Retinal pigment epithelial cell (primary cell): ENCODE results near the gene PERM1.
"Not testable (repeated sequence)": the region's sequence is repeated elsewhere in the genome, so short reads cannot be mapped to it uniquely, and the experiment has no call there.

Experiments used
- DNase-seq: peaks from one replicate; pipeline ENCODE4 v3.0.0-alpha.2; 2010; ENCODE audit warnings: low read depth
- H3K4me3 ChIP-seq: 2 replicates; pipeline ENCODE4 v1.5.1; 2011; ENCODE audit warnings: mild to moderate bottlenecking, low read length, control low read depth, moderate library complexity
- TF ChIP-seq, protein P1 (sequence below): conservative IDR thresholded peaks from 2 replicates; pipeline ENCODE4 v1.5.1; 2011; ENCODE audit warnings: low read depth, low read length, control low read depth, inconsistent platforms

Gene PERM1

DNA sequence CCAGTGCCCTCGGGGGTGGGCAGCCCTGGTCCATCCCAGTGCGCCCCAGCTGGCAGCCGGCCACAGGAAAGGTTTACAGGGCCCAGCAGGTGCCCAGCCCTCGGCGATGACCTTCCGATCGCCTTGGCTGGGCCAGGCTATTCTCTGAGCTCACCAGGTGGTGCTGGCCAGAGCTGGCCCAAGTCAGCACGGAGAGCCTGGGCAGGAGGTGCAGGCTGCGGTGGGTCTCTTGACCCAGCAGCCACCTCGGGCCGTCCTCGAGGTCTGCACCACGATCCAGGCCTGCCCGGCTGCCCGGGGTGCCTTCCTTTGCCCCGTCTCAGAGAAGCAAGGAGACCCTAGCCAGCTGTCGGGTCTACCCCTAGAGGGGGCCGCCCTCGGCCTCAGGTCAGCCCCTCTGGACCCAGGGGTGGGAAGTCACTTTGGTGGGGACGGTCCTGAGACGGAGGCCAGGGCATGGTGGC, 370 bp downstream of the PERM1 start:
- TF ChIP-seq, protein P1, sequence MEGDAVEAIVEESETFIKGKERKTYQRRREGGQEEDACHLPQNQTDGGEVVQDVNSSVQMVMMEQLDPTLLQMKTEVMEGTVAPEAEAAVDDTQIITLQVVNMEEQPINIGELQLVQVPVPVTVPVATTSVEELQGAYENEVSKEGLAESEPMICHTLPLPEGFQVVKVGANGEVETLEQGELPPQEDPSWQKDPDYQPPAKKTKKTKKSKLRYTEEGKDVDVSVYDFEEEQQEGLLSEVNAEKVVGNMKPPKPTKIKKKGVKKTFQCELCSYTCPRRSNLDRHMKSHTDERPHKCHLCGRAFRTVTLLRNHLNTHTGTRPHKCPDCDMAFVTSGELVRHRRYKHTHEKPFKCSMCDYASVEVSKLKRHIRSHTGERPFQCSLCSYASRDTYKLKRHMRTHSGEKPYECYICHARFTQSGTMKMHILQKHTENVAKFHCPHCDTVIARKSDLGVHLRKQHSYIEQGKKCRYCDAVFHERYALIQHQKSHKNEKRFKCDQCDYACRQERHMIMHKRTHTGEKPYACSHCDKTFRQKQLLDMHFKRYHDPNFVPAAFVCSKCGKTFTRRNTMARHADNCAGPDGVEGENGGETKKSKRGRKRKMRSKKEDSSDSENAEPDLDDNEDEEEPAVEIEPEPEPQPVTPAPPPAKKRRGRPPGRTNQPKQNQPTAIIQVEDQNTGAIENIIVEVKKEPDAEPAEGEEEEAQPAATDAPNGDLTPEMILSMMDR = no peak
- no peak for DNase-seq
- no peak overlapping the region for H3K4me3 ChIP-seq

DNA sequence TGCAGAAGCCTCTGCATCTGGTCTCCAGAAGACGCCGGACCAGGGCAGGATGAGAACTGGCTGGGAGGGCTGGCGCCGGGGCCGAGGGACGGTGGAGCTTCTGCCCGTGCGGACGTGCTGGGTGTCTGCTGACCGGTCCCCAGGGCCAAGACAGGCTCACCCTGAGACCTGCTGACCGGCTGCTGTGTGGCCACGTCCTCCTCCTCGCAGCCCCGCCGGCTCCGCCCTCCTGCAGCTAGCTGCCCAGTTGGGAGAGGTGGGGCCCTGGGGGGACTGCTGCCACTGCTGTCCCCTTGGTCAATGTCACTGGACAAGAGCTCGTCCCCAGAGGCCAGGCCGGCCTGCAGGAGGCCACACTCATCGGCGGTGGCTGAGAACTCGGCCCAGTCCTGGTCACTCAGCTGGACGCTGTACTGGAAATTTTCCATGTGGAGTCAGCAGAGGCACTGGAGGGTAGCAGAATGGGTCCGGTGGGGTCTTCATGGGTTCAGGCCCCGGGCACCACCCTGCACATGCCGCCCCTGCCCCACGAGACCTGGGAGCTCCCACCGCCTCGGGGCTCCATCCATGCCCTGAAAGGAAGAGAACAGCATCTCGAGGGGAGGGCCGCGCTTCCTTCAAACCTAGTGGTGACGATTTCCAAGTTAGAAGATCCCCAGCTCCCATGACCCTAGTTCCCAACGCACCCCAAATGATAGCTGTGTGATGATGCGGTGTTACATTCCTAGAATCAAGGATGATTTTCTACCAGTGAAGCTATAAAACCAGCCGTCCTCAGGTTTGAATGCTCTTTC, 1.1 kb downstream of the PERM1 start:
- no peak overlapping the region for H3K4me3 ChIP-seq
- TF ChIP-seq, protein P1 = no peak
- DNase-seq = no peak

DNA sequence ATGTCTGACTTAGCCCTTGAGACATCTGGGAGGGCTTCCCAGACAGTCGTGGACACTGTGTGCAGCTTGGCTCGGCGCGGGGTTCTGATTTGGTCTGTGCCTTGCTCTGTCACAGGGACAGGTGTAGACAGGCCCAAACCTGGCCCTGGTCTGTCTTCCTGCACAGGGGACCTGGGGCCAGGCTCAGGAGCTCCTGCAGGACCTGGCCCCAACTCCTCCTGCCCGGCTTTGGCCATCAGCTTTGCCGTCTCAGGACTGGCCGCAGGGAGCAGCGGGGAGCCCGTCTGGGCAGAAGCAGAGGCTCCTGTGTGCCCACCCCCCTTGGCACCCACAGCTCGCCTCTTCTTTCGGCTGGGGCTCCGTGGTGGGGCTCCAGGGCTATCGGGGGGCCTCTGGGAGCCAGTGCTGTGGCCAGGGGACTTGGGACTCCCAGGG, 1.7 kb downstream of the PERM1 start:
- no peak overlapping the region for H3K4me3 ChIP-seq
- DNase-seq = no peak
- TF ChIP-seq, protein P1 = no peak

DNA sequence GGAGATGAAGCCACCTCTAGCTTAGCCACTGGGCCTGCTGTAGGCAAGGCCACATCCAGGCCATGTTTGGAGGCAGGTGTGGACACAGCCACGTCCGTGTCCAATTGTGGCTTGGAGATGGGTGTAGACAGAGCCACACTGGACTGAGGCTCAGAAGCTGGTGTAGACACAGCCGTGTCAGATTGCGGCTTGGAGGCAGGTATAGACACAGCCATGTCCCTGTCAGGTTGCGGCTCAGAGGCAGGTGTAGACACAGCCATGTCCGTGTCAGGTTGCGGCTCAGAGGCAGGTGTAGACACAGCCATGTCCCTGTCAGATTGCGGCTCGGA, 2.2 kb downstream of the PERM1 start:
- no peak for DNase-seq
- TF ChIP-seq, protein P1 = no peak
- H3K4me3 ChIP-seq = no peak overlapping the region

DNA sequence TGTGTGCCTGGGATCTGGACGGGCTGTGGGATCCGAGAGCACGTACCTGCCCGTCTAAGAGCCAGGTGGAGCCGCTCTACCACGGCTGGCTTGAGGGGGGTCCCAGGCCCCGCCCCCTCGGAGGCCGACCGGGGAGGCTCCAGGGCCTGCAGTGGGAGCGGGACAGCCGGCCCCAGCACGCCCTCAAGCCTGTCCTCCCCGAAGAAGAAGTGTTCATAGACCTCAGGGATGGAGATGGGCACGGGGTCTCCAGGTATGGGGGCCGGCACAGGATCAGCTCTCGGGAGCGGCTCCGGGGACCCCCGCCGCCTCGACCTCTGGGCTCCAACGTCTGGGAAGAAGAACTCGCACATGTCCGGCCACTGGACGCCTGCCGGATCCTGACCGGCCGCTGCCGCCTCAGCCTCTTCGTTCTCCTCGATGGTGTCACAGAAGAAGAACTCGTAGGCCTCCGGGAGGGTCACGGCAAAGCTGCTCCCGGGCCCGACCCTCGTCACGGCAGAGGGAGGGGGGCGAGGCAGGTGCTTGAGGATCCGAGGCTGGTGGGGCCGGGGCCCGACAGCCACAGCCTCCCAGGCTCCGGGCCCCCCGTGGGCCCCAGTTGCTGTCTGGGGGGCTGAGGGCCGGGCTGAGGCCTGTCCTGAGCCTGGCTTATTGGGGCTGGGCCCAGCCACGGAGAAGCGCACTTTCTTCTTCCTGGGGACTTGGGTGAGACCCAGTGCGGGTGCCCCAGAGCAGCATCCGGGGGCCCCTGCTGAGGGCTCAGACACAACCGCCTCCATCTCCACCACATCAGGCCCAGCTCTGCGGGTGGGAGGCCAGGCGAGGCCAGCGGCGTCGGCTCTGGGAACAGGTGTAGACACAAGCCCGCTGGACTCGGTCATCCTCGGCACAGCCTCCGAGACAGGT, 2.8 kb downstream of the PERM1 start:
- no peak overlapping the region for H3K4me3 ChIP-seq
- DNase-seq = no peak

DNA sequence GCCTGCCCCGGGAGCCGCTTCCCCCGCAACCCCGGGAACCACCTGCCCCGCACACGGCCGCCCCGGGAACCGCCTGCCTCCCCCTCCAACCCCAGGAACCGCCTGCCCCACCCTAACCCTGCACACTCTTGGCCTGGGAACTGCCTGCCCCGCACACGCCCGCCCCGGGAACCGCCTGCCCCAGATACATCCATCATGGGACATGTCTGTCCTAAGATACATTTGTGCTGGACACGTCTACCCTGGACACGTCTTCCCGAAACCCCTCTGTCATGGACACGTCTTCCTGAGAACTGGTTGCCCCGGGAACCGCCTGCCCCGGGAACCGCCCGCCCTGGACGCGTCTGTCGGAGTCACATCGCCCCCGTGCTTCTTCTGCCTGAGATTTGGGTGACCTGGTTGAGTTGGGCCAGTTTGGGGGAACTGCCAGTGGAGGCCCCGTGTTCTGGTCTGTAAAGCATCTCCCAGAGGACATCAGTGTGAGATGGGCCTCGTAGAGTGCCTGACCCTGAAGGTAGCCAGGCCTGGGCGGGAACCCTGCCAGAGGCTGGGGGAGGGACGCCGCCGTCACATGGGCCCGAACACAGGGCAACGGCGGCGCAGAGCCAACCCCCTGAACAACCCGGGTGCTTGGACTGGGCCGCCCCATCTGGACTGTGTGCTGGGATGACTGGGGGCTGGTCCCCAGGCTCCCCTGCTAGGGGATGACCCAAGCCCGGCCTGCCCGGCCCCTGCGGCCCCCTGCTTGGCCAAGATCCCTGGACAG, 3.6 kb downstream of the PERM1 start:
- DNase-seq = no peak

More for the DNA sequence above, 2.8 kb downstream of the PERM1 start:
- TF ChIP-seq, protein P1 = no peak

DNA sequence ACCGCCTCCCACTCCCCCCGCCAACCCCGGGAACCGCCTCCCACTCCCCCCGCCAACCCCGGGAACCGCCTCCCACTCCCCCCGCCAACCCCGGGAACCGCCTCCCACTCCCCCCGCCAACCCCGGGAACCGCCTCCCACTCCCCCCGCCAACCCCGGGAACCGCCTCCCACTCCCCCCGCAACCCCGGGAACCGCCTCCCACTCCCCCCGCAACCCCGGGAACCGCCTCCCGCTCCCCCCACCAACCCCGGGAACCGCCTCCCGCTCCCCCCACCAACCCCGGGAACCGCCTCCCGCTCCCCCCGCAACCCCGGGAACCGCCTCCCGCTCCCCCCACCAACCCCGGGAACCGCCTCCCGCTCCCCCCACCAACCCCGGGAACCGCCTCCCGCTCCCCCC, 5.1 kb downstream of the PERM1 start:
- not testable (repeated sequence) for H3K4me3 ChIP-seq, DNase-seq

More for the DNA sequence above, 3.6 kb downstream of the PERM1 start:
- TF ChIP-seq, protein P1 = no peak
- no peak overlapping the region for H3K4me3 ChIP-seq
